HG03342 (cell line): Measurements from ENCODE around the gene MCAT.

Experiments
- ATAC-seq: cut with Tn5 transposase; IDR thresholded peaks from one replicate; pipeline ENCODE4 v1.9.1; 2021; ENCODE audit warnings: mild to moderate bottlenecking, moderate library complexity; ENCODE audit not compliant: unreplicated experiment

MCAT gene

GRCh38 chr22:43098356-43098755 lies 44.8 kb downstream of the MCAT start:
- no peak for ATAC-seq

GRCh38 chr22:43096420-43096819 lies 46.8 kb downstream of the MCAT start:
- no peak for ATAC-seq

GRCh38 chr22:43094551-43094950 lies 48.6 kb downstream of the MCAT start:
- no peak for ATAC-seq

- no peak for ATAC-seq
These were observed 49.1 kb downstream of the MCAT start for GRCh38 chr22:43094085-43094484.

- no peak for ATAC-seq
These were observed 51.1 kb downstream of the MCAT start for GRCh38 chr22:43092085-43092484.

GRCh38 chr22:43090130-43090789 lies 52.9 kb downstream of the MCAT start:
- ATAC-seq: no peak

- peak; percentile 79 for ATAC-seq
These were observed 54.0 kb downstream of the MCAT start, which contains the start of gene TTLL1 for GRCh38 chr22:43088984-43089717. Gene TTLL1, minus strand, starts transcription at chr22:43089391. Its CDS starts 13,805 bp downstream, at chr22:43075586.

GRCh38 chr22:43088627-43088983 lies 54.6 kb downstream of the MCAT start:
- ATAC-seq: no peak

GRCh38 chr22:43085658-43086606 lies 57.3 kb downstream of the MCAT start:
- ATAC-seq: no peak
